ENCODE results near the gene RTL3. TPM values are rescaled to one million over a fixed set of nuclear protein-coding genes. Genes with fewer than 3 reads are reported as not detected.

RTL3 gene, protein sequence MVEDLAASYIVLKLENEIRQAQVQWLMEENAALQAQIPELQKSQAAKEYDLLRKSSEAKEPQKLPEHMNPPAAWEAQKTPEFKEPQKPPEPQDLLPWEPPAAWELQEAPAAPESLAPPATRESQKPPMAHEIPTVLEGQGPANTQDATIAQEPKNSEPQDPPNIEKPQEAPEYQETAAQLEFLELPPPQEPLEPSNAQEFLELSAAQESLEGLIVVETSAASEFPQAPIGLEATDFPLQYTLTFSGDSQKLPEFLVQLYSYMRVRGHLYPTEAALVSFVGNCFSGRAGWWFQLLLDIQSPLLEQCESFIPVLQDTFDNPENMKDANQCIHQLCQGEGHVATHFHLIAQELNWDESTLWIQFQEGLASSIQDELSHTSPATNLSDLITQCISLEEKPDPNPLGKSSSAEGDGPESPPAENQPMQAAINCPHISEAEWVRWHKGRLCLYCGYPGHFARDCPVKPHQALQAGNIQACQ
- 1 to 10 TPM; 3.2 to 10.0 (median 6.8) TPM for total RNA-seq

DNA sequence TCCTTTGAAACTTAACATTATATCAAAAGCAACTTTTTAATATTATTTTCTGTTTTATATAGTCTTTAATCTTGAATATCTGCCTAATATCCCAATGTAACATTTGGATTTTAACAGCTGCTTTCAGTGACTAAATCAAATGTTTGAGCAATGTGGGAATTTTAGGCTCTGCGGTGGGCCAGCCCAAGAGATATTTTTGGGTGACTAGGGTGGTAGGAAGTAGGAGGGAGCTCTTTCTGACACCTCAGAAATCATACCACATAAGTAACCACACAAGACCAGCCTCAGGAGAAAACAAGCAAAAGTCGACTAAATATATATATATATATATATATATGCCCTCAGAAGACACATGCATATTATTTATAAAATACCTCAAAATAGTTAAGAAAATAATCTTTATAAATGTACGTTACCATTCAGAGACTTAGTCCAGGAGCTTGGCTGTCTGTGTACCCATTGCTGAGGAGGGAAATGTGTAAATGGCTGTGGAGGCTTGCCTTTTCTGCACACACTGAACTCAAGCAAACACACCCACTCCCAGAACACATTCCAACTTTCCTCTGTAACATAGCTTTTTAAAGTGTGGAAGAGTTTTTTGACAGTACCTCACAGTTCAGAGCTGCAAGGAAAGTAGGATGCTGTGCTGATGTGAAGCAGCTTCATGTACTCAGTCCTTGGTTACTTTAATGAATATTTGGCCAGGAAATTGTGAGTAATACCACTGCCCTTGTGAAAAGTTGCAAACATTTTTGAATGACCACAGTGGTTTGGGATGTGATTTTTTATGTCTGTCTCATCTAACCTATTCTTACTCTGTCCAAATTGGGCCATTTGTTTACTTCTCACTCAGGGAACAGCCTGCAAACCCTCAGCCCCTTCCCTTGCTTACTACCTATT is at the start of gene RTL3:
TSS of gene RTL3 (minus strand) at position 484 of the 900 bp plus-strand sequence. CDS start 908 bp downstream, outside the sequence.
- peak within 1 kb of the TSS in 1 of 2 donors; percentile 8 for H3K4me3 ChIP-seq
- H3K36me3 ChIP-seq: no peaks in the 10 kb centered on the region
- H3K27me3 ChIP-seq: no peaks in the 10 kb centered on the region
- ATAC-seq: peak; percentile 82
- TF ChIP-seq, protein P1, sequence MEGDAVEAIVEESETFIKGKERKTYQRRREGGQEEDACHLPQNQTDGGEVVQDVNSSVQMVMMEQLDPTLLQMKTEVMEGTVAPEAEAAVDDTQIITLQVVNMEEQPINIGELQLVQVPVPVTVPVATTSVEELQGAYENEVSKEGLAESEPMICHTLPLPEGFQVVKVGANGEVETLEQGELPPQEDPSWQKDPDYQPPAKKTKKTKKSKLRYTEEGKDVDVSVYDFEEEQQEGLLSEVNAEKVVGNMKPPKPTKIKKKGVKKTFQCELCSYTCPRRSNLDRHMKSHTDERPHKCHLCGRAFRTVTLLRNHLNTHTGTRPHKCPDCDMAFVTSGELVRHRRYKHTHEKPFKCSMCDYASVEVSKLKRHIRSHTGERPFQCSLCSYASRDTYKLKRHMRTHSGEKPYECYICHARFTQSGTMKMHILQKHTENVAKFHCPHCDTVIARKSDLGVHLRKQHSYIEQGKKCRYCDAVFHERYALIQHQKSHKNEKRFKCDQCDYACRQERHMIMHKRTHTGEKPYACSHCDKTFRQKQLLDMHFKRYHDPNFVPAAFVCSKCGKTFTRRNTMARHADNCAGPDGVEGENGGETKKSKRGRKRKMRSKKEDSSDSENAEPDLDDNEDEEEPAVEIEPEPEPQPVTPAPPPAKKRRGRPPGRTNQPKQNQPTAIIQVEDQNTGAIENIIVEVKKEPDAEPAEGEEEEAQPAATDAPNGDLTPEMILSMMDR (IDR thresholded peaks at IDR 0.05): no peak
- peak; percentile 68 for TF ChIP-seq POLR2AphosphoS5 (IDR thresholded peaks at IDR 0.05)
- WGBS, 2 donors (ENCODE audit: low coverage in 1 of 2): 6 to 23% methylated on average over 2 to 3 of the region's 3 CpGs
- peak within 1 kb of the TSS; percentile 42 to 64 (median 62) for H3K27ac ChIP-seq
- H3K4me1 ChIP-seq: peaks cover 0 to 5% (median 0%) of the 10 kb centered on the region in 3 donors
- H3K9me3 ChIP-seq: no peaks in the 10 kb centered on the region

DNA sequence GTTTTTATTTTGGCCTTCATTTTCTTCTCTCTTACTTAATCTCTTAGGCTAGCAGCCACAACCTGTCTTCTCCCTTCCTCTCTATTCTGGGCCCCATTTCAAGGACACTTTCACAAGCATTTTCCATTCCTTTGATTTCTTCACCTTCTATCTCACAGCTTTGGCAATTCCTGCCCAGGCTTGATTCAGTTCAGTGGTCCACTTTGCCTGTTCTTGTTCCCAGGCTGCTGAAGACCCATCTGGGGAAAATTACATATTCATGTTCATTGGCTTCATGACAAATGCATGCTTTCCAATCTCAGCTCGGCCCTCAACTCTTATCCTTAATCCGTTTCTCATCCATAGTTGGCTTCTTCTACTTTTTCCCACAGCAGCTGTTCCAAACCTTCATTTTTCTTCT is 49.7 kb upstream of the RTL3 start:
- TF ChIP-seq, protein P1 (IDR thresholded peaks at IDR 0.05): no peak
- TF ChIP-seq POLR2A (IDR thresholded peaks at IDR 0.05) (no peak), EP300 (IDR thresholded peaks at IDR 0.05) (no peak), POLR2AphosphoS5 (IDR thresholded peaks at IDR 0.05) (peak; percentile 15)
- H3K9me3 ChIP-seq: no peaks in the 10 kb centered on the region
- no peak overlapping the region for H3K27ac ChIP-seq
- ATAC-seq: peak; percentile 77
- WGBS, 2 donors (ENCODE audit: low coverage in 1 of 2): 45 to 50% methylated on average over 2 of the region's 2 CpGs
- H3K4me3 ChIP-seq: no peak overlapping the region
- H3K4me1 ChIP-seq: no peaks in the 10 kb centered on the region
- H3K36me3 ChIP-seq: no peaks in the 10 kb centered on the region
- no peaks in the 10 kb centered on the region for H3K27me3 ChIP-seq

DNA sequence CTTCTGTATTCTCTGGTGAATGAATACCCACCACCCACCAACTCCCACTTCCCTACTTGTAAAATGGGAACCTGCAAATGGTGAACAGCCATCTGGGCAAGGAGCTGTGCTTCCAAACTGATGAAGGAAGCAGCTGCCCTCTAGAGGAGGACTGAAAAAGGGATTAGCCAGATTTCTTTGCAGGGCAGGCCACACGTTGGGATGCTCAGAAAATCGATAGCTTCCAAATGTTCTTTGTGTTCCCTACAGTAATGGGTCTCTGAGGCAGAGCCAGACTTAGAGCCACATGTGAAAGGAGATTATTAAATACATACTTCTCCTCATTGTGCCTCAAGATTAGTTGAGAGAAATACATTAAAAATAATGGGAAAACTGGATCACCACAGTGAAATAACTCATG is 49.1 kb upstream of the RTL3 start:
- TF ChIP-seq, protein P1 (IDR thresholded peaks at IDR 0.05): peak in 1 of 4 experiments; percentile 40
- no peak for TF ChIP-seq POLR2A (IDR thresholded peaks at IDR 0.05)
- no peak for TF ChIP-seq EP300 (IDR thresholded peaks at IDR 0.05)
- no peak for TF ChIP-seq POLR2AphosphoS5 (IDR thresholded peaks at IDR 0.05)

DNA sequence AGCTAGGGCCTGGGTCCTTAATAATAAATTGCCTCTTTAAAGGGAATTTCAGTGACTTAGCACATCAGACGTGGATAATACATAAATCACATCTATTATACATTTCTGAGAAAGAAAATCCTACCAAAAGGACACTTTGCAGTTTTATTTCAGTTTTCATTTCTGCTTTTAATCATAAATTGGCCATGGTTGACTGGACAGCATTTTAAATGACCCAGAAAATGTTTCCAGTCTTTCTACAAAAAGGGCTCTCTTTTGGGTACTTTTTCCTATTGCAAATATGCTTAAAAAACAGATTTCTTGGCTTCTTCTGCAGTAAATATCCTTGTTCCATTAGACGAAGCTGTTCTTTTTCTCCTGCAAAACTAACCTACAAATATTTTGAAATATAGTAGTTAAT is 46.9 kb upstream of the RTL3 start:
- H3K27ac ChIP-seq: no peak overlapping the region
- no peaks in the 10 kb centered on the region for H3K4me1 ChIP-seq
- TF ChIP-seq, protein P1 (IDR thresholded peaks at IDR 0.05): no peak
- no peak for TF ChIP-seq POLR2AphosphoS5 (IDR thresholded peaks at IDR 0.05)
- no peak for TF ChIP-seq EP300 (IDR thresholded peaks at IDR 0.05)
- TF ChIP-seq POLR2A (IDR thresholded peaks at IDR 0.05): no peak
- H3K4me3 ChIP-seq: no peak overlapping the region
- no peaks in the 10 kb centered on the region for H3K9me3 ChIP-seq
- H3K36me3 ChIP-seq: no peaks in the 10 kb centered on the region
- WGBS, 2 donors (ENCODE audit: low coverage in 1 of 2): 40 to 45% methylated on average over 2 of the region's 2 CpGs
- no peaks in the 10 kb centered on the region for H3K27me3 ChIP-seq
- no peak for ATAC-seq

More for the DNA sequence above, 49.1 kb upstream of the RTL3 start:
- WGBS, 2 donors (ENCODE audit: low coverage in 1 of 2): 47% methylated on average over 2 of the region's 2 CpGs; no CpG with 5 or more reads in 1 of the 2 donors
- ATAC-seq: no peak
- H3K27ac ChIP-seq: no peak overlapping the region
- no peaks in the 10 kb centered on the region for H3K27me3 ChIP-seq
- no peaks in the 10 kb centered on the region for H3K9me3 ChIP-seq
- H3K4me1 ChIP-seq: no peaks in the 10 kb centered on the region
- no peak overlapping the region for H3K4me3 ChIP-seq
- no peaks in the 10 kb centered on the region for H3K36me3 ChIP-seq

All from gastroesophageal sphincter (tissue), 4 donors.